OCI-LY3 (cell line): ENCODE results near the gene SPECC1L.
"Not testable (repeated sequence)": the region's sequence is repeated elsewhere in the genome, so short reads cannot be mapped to it uniquely, and the experiment has no call there.

Source experiments
- CTCF ChIP-seq: fragments of 200-600, 300-600 bp; sonication (generic); IDR thresholded peaks from 2 replicates; pipeline ENCODE4 v1.5.1; 2014; ENCODE audit warnings: antibody characterized with exemption, low read length, low read depth
- EZH2phosphoT487 ChIP-seq: fragments of 200-600 bp; shearing (Covaris generic); IDR thresholded peaks from 2 replicates; pipeline ENCODE4 v1.6.1; 2018; ENCODE audit warnings: antibody characterized with exemption, mixed run types, low read depth

- not testable (repeated sequence) for TF ChIP-seq CTCF, EZH2phosphoT487
Measured at GRCh38 chr22:24300522-24300921, 29.9 kb downstream of the SPECC1L start.
